GM19043 (cell line): Measurements from ENCODE around the gene CUEDC2.

Experiments used
- ATAC-seq: cut with Tn5 transposase; IDR thresholded peaks from one replicate; pipeline ENCODE4 v1.9.1; 2021; ENCODE audit warnings: low read depth; ENCODE audit not compliant: unreplicated experiment

CUEDC2 gene, protein sequence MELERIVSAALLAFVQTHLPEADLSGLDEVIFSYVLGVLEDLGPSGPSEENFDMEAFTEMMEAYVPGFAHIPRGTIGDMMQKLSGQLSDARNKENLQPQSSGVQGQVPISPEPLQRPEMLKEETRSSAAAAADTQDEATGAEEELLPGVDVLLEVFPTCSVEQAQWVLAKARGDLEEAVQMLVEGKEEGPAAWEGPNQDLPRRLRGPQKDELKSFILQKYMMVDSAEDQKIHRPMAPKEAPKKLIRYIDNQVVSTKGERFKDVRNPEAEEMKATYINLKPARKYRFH

DNA sequence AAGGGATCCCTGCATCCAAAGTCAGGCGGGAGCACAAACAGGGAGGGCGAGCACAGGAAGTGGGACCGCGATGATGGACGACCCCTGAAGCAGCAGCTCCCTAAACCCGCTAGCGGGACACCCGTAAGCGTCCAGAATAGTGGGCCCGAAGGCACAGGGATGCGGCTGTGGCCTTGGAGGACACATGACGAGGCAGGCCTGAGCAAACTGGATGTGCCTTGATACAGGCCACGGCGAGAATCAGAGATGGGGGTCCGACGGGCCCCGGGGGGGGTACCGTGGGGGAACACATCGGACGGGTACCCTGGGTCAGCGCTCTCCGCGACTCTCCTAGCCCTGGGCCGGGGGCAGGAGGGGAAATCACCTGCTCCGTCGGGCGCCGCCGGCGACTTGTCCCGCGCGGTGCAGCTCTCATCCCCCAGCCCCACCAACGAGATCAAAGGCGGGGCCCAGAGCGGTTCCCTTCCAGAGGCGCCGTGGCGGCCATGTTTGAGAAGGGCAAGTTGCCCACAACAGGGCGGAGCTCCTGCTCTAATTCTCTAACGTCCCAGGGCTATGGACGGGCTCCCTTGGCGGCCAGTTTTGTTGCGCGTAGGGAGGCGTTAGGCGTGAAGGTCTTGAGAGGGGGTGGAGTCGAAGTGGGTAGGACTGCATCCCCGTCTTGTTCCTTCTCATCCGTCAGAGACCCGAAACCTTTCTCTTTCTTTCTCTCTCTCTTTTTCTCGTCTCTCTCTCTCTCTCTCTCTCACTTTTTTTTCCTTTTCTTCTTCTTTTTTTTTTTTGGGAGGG lies at the start of gene CUEDC2:
CUEDC2 (minus strand) TSS at position 413 of the 789 bp plus-strand sequence. CDS start 7,386 bp downstream, outside the sequence.
- ATAC-seq, result peak; percentile 85

- no peak for ATAC-seq
Observed at GRCh38 chr10:102480396-102480795, 48.0 kb upstream of the CUEDC2 start.

DNA sequence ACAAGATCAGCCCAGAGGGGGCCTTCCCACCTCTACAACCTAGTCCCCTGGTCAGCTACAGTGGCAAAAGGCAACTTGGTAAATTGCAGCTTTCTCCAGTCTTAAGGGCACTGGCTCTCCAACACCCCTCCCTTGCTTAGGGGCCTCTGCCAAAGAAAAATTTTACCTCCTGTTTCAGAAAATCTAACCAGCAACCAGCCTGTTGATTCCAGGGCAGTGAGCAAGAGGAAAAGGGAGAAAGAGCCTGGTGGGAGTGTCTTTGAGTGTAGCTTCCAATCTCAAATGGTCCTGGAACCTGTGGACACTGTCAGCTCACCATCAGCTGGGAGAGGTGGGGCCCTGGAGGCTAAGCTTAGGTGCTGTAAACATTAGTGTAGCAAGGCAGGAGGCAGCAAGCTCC lies 47.3 kb upstream of the CUEDC2 start:
- ATAC-seq, result no peak

- ATAC-seq, result no peak
Observed at GRCh38 chr10:102476466-102477141, 44.2 kb upstream of the CUEDC2 start.

- no peak for ATAC-seq
Observed at GRCh38 chr10:102475451-102476040, 43.2 kb upstream of the CUEDC2 start.

DNA sequence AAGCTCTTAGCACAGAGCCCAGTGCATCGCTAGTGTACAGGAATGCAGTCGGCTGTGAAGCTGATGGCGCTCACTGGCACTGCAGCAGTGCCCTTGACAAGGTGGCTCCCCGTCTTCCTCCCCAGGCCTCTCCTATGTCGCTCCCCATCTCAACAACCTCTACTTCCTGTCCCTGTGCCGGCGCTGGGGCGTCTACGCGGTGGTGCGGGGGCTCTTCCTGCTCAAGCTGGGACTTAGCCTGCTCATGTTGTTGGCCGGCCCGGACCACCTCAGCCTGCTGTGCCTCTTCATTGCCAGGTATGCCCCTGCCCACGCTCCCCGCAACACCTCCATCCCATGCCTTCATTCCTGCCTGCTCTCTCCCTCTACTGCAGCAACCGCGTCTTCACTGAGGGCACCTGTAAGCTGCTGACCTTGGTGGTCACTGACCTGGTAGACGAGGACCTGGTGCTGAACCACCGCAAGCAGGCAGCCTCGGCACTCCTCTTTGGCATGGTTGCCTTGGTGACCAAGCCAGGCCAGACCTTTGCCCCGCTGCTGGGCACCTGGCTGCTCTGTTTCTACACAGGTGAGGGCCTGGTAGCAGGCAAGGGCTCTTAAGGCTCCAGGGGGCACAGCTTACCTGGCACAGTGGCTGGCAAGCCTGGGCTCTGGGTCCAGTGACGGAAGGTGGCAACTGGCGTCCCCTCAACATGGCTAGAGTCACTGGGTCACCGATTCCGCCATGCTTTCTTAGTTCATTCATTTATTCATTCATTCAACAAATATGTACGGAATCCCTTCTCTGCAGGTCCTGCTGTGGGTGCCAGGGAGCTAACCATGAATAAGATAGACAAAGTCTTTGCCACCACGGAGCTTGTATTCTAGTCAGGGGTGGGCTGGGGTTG lies 41.3 kb upstream of the CUEDC2 start:
- ATAC-seq, result no peak

DNA sequence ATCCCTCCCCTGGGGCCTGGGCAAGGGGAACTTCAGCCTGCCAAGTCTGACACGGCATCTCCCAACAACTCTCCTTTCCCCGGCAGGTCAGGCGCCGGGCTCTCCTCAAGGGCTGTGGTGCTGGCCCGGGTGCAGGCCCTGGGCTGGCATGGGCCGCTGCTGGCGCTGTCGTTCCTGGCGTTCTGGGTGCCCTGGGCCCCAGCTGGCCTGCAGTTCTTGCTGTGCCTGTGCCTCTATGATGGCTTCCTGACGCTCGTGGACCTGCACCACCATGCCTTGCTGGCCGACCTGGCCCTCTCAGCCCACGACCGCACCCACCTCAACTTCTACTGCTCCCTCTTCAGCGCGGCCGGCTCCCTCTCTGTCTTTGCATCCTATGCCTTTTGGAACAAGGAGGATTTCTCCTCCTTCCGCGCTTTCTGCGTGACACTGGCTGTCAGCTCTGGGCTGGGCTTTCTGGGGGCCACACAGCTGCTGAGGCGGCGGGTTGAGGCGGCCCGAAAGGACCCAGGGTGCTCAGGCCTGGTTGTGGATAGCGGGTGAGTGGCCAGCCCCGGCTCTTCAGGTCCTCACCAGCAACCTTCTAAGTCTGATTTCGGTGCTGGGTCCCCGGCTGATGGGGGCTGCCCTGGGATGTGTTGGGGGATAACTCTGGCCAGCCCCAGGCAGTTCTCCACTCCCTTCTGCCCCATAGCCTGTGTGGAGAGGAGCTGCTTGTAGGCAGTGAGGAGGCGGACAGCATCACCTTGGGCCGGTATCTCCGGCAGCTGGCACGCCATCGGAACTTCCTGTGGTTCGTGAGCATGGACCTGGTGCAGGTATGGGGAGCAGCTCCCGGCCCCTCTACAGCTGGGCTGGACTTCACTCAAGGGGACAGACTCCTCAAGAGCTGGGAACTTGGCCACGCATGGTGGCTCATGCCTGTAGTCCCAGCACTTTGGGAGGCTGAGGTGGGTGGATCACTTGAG lies 38.5 kb upstream of the CUEDC2 start:
- ATAC-seq, result no peak

DNA sequence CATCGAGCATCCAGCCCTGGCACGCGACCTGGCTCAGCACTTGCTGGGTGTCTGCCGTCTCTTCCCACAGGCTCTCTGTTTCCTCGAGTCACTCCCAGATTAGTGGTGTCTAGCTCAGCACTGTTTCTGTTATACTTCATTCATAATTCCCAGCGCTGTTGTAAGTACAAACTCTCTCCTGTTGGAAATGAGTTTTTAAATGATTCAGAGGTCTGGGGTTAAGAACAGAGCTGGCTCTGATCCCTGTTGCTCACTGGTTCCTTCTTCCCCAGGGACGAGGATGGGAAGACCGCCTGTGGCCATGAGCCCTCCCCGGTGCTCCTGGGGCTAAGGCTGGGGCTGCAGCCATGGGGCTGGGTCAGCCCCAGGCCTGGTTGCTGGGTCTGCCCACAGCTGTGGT lies 36.3 kb upstream of the CUEDC2 start:
- no peak for ATAC-seq

- ATAC-seq, result no peak
Observed at GRCh38 chr10:102467971-102468438, 35.6 kb upstream of the CUEDC2 start.

GRCh38 chr10:102467318-102467717 lies 34.9 kb upstream of the CUEDC2 start:
- no peak for ATAC-seq

DNA sequence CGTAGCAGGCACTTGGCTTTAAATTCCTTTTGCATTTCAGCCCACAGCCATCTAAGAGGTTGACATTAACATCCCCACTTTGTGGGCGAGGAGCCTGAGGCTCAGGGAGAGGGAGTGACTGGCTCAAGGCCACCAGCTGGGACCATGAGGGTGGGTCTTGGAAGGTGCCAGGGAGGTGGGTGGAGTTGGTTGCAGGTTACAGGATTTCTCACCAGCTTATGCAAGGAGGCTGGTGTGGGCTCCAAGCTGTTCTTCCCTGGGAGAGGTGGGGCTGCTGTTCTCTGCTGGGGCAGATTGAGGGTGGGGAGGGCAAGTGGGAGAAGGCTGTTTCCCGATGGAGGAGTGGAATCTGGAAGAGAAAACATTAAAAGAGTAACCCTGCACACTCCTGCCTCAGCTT lies 33.1 kb upstream of the CUEDC2 start:
- ATAC-seq, result no peak

DNA sequence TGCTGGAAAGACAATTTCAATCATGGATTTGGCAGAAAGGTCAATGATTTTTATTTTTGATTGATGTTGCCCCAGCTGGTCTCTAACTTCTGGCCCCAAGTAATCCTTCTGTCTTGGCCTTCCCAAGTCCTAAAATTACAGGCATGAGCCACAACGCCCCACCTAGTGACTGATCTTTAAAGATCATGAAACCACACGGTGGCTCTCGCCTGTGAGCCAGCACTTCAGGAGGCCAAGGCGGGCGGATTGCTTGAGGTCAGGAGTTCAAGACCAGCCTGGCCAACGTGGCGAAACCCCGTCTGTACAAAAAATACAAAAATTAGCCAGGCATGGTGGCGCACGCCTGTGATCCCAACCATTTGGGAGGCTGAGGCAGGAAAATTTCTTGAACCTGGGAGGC lies 31.6 kb upstream of the CUEDC2 start:
- ATAC-seq, result no peak

- ATAC-seq, result no peak
Observed at GRCh38 chr10:102462512-102463054, 30.2 kb upstream of the CUEDC2 start.

DNA sequence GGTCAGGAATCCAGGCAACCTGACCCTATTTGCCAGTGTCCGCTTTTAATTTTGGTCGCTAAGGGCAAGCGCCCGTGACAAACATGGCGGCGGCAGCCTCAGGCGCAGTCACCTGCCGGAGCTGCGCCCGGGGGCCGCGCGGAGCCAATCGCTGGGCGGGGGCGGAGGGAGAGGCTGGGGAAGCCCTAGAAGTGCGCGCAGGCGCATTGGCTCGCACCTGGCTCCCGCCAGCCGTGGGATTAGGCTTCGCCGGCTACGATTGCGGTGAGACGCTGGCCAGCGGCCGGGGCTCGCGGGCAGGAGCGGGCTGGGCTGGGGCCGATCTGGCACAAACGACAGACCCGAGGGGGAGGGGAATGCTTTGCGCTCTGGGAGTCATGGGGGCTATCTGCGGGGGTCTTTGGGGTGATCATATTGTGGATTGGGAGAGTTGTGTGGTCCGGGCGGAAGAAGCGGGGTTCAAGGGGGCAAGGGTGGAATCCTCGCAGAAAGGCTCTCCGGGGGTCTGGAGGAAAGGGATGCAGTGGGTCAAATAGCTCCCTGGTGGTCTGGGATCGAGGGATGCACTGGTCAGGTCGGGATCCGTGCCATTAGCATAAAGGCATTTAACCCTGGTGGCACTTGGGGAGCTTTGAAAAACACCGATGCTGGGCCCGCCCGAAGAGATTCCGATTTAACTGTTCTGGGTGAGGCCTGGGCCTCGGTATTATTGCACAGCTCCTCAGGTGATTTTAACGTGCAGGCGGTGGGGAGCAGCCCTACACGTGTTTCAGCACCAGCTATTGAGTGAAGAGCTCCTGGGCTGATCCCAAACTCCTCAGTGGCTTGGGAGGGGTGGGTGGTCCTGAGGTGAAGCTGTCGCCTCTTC lies 29.0 kb upstream of the CUEDC2 start:
- no peak for ATAC-seq

DNA sequence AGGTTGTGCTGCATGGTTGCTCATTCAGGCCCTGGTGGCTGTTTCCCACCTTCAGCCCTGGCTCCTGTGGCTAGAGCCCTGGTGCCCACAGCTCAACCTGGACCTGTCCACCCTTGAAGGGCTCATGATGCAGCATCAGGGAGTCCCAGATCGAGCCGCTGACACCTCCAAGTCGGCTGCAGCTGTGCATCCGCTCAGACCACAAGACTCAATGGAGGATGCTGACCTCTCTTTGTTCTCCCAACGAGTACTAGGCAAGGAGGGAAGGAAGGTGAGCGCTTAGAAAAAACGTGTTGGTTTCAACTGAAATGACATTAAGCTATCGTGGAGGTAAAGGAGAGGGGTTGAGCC lies 28.4 kb upstream of the CUEDC2 start:
- ATAC-seq, result no peak

- ATAC-seq, result no peak
Observed at GRCh38 chr10:102458656-102459055, 26.3 kb upstream of the CUEDC2 start.

DNA sequence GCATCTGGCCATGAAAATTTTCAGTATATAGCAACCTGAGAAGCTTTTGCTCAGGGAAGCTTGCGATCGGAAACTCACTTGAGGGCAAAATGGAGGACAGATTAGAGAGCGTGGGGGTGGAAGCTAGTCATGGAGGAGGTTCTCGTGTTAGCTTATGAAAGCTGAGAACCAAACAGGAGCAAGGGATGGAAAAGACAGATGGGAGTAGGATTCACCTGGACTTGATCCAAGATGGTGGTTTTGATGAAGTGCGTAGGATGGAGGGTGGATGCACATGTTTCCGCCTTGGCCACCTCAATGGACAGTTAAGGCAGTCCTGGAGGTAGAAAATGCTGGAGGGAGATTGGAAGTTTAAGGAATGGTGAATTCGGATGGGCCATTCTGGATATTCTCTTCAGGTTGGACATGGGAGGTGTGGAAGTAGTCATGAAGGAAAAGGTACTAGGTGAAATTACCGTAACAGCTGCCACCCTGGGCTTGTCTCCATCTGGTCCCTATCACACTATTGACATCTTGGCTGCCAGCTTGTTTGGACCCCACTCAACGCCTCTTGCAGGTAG lies 25.3 kb upstream of the CUEDC2 start:
- no peak for ATAC-seq
